ENCODE data around the gene PEF1.

Gene PEF1

DNA sequence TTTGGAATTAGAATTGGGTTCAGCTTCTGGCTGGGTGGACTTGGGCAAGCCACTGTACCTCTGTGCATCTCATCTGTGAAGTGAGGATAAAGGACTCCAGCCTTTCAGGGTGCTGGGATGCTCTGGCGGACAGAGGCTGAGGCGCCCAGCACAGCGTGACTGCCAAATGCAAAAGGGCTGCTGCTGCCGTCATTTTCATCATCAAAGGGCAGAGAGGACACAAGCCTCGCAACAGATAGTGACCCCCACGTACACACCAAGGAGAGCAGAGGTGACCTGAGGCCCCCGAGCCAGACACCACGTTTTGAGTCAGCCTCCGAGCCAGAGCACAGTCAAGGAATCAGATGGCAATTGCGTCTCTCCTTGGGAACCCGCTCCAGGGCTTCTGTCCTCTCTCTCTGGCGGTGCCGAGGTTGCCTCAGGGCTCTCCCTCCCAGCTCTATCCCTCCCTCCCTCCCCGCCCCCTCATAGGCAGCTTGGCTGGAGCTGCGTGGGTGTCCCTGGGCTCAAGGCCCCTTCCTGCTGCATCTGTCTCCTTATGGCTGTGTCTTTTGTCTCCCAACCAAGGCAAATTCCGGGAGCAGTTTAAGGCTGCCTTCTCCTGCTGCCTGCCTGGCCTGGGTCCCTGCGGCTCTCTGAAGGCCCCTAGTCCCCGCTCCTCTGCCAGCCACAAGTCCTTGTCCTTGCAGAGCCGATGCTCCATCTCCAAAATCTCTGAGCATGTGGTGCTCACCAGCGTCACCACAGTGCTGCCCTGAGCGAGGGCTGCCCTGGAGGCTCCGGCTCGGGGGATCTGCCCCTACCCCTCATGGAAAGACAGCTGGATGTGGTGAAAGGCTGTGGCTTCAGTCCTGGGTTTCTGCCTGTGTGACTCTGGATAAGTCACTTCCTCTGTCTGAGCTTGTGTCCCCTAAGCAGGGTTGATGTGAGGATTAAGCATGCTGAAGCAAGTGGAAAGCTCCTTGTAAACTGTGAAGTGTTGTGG lies 18.2 kb downstream of the PEF1 start:
- no peak for DNase-seq

DNA sequence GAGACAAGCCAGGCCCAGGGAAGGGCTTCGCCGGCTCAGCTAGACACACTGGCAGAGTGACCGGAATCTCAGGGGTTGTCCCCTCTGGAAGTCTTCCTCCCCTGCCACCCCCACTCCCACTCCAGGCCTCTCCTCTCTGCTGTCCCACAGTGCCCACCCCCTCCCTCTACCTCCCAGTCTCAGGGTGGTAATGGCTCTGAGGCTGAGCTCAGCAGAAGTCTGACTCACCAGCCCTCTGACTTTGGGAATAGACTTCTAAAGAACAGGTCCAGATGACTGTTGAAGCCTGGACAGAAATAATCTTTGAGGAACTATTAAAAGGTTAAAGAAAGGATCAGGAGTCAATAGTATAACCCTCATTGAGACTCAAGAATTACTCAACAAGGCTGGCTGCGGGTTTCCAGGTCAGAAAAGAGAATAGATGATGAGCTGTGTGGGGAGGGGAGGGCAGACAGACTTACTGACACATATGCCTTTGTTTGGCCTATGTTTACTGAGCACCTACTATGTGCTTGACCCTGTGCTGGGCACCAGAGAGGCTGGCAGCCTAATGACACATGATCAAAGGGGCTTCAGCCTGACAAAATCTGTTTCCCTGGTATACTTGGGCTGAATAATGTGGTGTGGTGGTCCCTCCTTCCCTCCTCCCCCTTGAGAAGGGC lies 19.0 kb downstream of the PEF1 start:
- DNase-seq: no peak

DNA sequence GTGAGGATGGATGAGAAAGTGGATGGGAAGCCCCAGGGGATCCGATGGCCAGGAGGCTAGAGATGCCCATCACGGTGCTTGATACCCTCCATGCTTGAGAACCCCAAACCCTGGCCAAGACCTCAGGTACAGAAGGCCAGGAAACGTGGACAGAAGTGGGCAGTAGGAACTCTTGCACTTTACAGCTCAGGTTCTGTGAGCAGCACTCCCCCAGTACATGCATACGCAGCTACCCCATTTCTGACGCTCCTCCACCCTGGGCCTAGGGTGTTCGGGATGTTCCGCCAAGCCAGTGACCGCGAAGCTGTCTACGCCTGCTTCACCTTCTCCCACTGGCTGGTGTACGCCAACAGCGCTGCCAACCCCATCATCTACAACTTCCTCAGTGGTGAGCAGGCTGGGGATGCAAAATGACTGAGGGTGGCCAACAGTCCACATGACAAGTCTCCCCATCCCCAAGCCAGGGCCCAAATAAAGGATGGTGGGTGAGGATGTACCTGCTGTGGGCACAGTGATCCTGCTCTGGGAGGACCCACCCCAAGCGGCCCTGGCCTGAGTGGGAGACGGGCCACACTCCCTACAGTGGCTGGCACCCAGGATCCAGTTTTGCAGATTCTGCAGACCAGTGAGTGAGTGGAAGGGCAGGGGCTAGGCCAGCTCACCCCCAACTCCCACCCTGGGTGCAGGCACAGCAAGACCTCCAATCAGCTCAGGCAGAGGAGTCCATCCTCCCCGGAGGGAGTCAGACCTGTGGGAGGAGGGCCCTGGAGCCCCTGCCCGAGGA lies 19.8 kb downstream of the PEF1 start:
- no peak for DNase-seq

DNA sequence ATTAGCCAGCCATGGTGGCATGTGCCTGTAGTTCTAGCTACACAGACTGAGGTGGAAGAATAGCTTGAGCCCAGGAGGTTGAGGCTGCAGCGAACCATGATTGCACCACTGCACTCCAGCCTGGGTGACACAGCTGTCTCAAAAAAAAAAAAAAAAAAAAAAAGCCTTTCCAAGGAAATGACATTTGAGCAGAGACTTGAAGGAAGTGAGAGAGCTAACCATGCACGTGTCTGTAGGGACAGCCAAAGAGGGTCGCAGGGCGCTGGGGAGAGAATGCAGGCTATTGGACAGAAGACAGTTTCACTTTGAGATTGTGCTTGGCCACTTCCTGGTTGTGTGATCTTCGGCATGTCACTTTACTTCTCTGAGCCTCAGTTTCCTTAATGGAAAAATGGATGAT lies 20.4 kb downstream of the PEF1 start:
- DNase-seq: no peak

DNA sequence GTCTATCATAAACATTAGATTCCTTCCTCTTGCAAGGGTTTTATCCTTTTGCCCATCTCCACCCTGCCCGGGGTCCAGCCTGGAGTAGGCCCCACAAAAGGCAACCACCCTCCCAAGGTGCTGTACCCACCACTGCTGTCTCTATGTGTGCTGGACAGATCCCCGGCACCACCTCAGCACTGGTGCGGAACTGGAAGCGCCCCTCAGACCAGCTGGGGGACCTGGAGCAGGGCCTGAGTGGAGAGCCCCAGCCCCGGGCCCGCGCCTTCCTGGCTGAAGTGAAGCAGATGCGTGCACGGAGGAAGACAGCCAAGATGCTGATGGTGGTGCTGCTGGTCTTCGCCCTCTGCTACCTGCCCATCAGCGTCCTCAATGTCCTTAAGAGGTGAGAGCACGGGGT lies 21.3 kb downstream of the PEF1 start:
- no peak for DNase-seq

DNA sequence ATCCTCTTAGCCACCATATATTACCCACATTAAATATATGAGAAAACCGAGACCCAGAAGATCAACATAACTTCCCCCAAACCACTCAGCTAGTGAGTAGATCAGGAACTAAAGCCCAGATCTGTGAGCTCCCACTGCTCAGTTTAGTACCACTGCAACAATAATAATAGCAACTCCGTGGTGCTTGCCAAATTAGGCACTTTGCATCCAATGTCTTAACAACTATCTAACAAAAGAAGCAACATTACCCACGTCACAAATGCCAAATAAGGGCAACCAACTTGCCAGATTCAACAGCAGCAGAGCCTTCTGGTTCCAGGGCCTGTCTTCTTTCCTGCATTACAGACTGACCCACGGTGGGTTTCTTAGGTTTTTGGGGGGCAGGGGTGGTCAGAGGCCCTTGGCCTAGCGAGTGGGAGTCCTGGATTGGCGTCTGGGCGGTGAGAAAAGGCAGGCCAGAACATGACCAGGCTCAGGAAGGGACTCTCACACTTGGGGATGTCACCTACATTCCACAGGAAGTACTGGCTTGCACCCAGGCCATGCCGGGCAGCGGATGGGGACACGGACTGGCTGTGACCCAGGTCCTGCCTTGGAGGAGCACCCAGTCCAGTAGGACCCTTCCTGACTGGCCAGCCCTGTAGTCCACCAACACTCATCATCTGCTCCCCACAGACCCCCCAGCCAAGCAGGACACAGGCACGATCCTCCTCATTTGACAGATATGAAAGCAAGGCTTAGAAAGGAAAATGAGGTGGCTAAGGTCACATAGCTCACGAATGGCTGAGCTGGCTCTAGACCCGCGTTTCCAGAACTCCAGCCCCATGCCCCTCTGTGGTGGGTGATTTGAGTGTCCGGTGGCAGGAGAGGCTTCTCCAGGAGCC lies 22.6 kb downstream of the PEF1 start:
- no peak for DNase-seq

DNA sequence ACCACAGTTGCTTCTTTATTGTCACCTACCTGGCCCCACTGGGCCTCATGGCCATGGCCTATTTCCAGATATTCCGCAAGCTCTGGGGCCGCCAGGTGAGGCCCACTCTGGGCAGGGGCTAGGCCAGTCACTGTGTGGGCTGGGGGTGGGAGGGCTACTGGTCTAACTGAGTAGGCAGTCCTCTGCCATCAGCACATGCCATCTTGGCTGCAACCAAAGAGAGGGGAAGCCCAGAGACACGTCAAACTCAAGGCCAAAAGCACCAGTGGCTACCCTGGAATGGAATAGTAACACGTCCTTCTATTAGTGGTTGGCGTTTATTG lies 23.2 kb downstream of the PEF1 start:
- DNase-seq: no peak

DNA sequence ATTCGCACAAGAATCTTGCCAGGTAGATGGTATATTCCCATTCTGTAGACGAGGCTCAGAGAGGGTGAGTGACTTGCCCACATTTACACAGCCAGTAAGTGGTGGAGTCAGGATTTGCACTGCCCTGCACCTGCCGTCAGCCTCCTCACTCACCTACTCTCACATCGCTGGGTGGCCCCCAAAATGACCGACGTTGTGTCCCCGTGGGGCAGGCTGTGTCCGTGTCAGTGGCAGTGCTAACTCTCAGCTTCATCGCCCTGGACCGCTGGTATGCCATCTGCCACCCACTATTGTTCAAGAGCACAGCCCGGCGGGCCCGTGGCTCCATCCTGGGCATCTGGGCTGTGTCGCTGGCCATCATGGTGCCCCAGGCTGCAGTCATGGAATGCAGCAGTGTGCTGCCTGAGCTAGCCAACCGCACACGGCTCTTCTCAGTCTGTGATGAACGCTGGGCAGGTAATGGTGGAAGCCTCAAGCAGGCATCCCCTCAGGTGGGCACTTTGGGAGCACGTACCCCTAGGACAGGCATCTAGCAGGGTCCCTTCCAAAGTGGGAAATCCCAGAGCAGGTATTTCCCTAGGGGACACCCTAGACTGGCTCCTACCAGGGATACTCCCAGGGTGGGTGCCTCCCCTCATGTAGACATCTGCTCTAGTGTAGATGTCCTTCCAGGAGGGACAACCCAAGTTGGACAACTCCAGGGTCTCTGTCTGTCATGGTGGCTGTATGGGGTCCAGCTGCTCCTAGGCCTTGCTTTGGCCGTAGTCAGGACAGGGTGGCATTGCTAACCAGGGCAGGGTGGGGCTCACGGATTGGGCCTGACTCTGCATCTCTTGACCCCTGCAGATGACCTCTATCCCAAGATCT lies 23.8 kb downstream of the PEF1 start:
- DNase-seq: no peak

DNA sequence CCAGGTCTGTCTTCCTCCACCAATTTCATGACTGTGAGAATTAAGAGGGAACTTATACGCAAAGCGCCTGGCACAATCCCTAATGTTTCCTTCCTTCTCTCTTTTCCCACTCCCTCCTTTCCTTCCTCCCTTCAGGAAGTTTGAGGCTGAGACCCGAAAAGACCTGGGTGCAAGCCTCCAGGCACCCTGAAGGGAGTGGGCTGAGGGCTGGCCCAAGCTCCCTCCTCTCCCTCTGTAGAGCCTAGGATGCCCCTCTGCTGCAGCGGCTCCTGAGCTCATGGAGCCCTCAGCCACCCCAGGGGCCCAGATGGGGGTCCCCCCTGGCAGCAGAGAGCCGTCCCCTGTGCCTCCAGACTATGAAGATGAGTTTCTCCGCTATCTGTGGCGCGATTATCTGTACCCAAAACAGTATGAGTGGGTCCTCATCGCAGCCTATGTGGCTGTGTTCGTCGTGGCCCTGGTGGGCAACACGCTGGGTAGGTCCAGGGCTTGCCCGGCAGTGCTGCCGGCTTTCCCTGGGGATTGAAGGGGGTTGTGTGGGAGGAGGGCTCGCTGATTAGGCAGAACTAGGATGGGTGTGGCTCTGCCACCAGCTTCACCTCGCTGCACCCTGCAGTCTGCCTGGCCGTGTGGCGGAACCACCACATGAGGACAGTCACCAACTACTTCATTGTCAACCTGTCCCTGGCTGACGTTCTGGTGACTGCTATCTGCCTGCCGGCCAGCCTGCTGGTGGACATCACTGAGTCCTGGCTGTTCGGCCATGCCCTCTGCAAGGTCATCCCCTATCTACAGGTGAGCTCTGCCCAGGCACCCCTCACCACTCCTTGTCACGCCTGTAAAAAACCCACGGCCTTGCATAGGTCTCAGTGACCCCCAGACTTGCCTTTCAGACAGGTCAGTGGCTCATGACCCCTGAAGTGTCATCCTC lies 25.5 kb downstream of the PEF1 start:
- DNase-seq: no peak

DNA sequence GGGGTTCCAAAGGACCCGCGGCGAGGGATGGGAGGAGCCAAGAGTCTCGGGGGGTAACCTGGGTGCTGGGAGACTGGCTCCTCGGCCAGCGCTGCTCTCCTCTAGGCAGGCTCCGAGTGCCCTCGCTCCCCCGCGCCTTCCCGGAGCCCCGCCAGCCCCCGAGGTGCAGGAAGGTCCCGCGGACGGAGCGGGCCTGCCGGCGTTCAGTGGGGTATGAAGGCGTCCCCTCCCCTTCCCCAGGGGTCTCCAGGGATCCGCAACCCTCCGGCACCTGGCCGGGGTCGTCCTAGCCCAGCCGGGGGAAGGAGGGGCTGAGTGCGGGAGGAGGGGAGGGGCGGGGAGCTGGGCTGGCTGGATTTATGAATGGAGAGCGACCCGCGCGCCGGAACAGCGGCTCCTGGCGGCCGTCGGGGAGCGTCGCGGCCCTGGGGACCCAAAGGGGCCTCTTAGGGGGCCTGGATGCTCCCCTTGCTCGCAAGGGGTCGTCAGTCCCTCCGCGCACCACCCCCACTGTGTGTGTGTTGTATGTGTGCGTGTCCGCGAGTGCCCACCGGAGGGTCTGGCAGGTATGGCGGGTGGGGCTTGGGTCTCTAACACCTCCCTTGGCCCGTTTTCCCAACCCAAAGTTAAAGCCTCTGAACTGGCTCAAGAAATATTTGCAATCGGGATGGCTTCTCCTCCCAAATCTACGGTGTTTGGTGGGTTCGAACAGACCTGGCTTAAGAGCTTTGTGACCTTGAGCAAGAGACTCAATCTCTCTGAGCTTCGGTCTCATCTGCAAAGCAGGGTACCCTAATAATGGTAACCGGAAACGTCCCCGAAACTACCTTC lies 26.5 kb downstream of the PEF1 start:
- DNase-seq: peak; percentile 53

DNA sequence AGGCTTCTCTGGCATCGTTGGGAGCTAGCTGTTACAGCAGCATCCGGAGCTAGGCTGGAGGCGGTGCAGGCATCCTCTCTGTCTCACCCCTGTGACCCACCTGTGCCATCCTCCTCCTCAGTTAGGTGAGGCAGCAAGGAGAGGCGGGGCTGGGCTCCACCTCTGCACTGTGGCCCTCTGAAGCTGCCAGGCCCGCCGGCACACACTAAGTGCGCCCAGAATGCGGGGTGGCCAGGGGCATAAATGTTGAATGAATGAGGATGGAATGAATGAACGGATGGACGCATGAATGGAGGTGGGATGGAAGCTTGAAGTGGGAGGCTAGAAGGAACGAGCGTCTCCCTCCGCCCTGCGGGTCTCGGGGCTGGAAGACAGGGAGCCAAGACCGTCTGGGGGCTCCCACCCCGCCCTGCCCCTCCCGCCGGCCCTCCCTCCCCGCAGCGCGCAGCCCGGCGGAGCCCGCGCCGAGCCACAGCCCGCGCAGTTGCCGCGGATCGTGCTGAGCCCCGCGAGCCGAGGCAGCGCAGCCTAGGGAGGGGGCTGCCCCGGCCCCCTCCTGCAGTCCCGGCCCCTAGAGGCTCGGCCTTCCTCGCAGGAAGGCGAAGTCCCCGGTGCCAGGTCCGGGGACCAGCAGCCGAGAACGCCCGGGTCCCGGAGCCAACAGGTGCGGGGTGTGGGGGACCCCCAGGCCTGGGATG lies 27.3 kb downstream of the PEF1 start, which contains the start of gene HCRTR1:
TSS of gene HCRTR1 (plus strand) at position 472 of the 698 bp plus-strand sequence. CDS start 1,504 bp downstream, outside the sequence.
- DNase-seq: no peak

DNA sequence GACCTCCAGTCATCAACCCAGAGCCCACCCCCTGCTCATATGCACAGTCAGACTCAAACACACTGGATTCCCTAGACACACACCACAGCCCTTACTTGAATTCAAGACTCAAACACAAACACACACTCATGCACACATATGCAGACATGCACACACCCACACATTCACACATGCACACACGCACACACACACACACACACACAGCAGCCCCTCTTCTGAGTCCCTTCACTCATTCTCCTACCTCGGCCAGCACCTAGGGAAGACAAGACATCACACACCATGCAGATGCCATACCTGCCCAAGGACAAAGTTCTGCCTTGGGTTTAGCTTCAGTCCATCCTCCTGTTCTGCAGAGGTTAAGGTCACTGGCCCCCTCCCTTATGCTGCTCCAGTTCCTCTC lies 28.7 kb downstream of the PEF1 start:
- no peak for DNase-seq

DNA sequence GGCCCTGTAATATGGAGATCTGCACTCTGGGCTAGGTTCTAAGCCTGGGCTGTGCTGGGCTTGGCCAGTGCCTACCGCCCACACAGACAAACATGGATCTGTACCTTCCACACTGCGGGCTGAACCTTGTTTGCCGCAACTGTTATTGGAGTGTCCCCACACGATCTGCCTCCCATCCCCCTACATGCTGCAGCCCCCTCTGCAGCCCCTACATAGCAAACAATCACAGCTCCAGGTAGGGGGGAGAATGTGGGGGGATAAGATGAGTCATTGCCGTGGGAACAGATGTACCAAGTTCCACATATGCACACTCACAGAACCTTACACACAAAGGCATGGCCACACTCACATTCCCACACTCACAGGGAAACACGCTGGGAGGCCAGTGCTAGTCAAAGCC lies 29.3 kb downstream of the PEF1 start:
- no peak for DNase-seq

DNA sequence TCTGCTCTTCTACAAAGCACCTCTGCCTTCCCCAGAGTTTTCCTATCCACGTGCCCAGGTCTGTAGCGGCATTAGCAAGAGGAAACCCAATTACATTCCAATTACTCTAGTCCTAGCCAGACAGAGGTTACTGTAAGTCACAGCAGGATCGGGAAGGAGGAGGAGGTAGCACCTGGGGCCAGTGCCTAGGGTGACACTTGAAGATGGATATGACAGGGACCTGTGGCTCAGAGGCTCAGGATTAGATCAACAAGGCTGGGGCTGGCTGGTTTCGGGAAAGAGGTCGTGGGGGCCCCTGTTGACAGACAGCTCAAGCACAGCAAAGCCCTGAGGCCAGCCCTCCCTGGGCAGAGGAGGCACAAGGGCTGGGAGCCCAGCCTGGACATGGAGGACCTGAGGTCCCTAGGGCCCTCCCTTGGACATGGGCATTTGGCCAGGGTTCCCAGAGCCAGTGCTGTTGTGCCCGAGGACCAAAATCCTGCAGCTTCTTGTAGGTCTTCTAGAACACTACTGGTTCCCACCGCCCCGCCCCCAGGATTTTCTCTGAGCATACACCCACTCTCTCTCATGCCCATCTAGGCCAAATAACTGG lies 30.2 kb downstream of the PEF1 start:
- no peak for DNase-seq

DNA sequence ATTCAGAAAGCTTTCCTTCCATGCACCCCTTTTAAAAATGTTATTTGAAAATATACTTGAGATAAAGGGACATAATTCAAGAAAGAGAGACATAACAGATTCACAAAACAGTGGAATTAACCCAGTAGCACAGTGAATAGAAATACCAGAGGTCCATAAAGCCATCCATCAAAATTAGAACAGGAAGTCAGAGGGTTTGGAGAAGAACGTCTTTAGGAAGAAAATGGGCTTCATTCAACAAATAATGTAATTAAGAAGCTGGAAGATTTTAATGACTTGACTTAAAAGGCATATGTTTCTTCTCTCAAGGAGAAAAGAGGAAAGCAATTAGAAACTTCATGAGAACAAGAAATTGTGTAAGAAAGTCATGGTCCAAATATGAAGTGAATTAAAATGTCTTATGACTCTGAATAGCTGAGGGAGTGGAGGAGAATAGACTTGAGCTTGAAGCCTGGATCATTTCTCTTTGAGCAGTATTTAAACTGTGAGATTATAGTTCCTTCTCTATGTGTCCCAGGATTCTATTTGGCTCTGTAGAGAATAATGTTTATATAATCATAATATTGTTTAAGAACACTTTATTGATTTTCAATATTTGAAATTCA lies 35.1 kb downstream of the PEF1 start:
- DNase-seq: no peak

DNA sequence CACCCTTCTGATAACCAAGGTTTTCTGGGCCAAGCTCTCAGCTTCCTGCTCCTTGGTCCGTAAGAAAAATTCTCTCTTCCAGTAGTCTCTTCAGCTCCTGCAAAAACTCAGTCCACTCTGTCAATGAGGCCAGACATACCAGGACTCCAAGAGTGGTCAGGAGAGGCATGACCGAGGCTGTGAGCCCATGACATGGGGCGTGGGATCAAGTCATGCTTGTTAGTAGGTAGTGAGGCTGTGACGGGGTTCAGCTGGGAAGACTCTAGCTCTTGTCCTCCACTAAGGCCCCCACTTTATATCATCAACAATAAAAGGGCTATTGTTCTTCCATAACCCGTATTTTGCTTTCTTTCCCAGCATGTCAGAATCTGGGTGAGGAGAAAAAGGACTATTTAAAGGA lies 37.3 kb downstream of the PEF1 start:
- no peak for DNase-seq

DNA sequence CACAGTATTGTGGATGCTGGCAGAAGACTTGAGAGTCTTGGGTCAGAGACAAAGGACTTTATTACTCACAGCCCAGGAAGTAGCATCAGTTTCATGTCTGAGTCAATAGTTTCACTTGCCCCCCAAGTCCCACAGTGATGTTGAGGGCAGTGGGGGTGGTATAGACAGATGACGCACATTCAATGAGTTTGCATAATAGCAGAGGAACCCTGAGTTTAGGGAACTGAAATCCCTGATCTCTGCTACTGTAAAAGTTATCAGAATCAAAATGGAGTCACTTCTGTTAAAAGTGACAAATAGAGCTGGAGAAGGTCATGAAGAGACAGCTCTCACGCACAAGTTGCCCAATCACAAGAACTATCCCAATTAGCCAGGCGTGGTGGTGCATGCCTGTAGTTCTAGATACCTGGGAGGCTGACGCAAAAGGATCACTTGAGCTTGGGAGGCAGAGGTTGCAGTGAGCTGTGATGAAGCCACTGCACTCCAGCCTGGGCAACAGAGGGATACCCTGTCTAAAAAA lies 38.7 kb downstream of the PEF1 start:
- no peak for DNase-seq

DNA sequence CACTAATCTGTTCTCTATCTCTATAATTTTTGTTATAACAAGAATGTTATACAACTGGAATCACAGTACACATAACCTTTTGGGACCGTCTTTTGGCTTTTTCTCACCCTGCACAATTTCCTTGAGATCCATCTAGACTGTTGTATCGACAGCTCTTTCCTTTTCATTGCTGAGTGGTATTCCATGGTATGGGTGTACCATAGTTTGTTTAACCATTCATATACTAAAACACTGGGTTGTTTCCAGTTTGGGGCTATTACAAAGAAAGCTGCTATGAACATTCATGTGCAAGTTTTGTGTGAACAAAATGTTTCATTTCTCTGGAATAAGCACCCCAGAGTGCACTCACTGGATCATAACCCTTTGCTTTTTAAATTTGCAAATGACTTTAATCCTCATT lies 42.6 kb downstream of the PEF1 start:
- DNase-seq: no peak

All from hematopoietic multipotent progenitor cell treated with erythropoietin and hydrocortisone succinate and interleukin-3 and kit ligand, for 6 days (in vitro differentiated cells).